DMS79 (cell line): ENCODE results near the gene CRYBG1.
A peak's percentile ranks its signal among the peaks of the same experiment; 100 is the strongest.

Source experiments
- DNase-seq: peaks from one replicate; lab custom pipeline; 2025; lab: John Stamatoyannopoulos, UW

The CRYBG1 gene

DNA sequence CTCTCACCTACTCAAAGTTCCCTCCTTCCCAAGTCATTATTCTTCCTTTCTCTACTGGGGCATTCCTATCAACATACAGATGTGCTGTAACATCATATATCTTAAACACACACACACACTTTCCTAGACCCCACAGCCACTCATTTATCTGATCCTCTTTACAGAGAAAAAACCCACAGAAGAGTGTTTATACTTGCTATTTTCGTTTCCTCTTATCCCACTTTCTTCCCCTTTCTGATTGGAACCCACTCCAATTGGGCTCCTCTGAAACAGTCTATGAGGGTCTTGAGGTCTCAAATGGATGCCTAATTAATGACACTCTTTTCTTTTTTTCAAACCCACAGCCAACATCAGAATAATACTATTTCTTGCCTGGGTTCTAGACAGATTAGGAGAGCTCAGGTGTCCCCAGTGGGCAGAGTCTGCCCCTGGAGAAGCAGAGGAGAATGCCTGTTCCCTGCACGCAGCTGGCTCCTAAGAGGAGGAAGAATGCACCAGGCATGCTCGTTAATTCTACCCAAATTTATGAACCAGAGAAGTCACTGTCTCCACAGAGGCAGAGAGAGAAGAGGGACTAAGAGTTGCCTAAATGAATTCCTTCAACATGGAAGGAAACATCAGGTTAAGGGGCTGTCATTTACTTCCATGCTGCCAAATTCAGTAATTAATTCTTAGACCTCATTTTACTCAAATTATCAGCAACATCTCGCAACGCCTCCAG lies 65.9 kb downstream of the CRYBG1 start:
- DNase-seq = no peak

DNA sequence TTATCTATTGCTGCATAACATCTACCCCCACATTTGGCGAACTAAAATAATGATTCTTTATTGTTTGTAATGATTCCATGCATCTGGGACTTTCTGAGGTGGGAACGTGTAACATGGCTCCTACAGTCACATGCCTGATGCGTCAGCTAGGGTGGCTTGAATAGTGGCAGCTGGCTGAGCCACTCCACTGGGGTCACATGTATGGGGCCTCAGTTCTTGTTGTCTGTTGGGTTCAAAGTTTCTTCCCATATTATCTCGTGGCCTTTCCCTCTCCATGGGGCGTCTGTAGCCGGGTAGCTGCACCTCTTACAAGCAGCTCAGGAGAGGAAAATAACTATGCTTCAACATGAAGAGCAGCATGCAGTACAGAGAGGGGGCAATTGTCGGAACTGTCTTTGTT lies 69.9 kb downstream of the CRYBG1 start:
- no peak for DNase-seq

DNA sequence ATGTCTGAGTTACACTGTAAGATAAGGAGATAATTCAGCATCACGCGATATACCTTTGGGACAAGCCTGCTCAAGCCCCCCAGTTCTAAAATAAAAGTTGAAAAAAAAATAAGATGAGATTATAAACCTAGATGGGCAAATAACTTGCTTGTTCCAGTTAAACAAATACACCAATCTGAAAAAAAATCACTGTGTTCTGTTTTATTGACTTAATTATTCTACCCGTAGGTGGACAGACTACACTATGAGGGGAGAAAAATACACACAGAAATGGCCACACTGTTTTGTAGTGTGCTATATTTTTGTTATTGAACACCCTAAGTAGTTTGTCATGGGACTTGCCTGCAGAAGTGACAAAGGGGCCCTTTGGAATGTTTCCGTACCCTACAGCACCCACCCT lies 70.9 kb downstream of the CRYBG1 start:
- DNase-seq = no peak

DNA sequence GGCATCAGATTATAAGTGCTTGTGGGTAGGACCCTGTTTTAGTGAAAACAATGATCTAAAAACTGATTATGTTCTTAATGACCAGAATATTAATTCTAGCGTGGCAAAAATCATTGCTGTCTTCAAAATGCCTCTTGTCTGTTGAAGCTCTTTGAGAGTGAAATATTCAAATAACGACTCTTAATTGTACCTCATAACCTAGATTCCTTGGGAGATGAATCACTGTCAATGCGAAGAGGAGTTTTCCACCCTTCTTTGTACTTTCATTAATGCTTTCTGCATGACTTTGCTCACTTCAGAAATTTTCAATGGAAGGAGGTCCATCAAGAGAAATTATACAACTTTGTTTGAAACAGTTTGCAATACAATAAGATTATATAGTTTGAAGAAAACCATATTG lies 71.5 kb downstream of the CRYBG1 start:
- no peak for DNase-seq

DNA sequence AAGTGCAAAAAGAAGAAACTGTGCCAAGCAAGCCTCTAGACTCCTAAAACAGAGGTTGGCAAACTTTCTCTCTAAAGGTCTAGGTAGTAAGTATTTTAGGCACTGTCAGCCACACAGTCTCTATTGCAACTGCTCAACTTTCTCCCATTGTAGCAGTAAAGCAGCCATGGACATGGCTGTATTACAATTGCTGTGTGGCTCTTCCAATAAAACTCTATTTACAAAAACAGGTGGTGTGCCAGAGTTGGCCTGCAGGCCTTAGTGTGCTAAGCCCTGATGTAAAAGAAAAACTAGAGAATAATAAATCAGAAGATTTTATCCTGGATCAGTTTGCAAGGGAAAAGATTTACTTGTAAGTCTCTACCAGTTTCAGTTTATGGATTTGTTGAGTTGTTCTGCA lies 74.0 kb downstream of the CRYBG1 start:
- DNase-seq = no peak

DNA sequence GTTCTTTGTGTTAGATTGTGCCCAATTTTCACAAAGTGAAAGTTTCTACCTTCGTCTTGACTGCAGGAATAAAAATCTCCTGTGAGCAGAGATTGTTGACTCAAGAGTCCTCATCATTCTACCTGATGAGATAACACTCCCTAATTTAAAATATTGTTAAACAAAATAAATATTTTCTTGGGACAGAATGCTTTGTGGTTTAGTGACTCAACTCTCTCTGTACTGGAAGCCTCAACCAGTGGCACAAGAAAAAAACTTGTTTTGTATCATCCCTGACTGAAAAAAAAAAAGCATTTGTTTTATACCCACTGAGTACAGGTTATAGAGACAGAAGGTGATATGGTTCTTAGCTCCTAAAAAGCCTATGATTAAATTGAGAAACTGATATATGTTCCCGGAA lies 78.9 kb downstream of the CRYBG1 start:
- no peak for DNase-seq

DNA sequence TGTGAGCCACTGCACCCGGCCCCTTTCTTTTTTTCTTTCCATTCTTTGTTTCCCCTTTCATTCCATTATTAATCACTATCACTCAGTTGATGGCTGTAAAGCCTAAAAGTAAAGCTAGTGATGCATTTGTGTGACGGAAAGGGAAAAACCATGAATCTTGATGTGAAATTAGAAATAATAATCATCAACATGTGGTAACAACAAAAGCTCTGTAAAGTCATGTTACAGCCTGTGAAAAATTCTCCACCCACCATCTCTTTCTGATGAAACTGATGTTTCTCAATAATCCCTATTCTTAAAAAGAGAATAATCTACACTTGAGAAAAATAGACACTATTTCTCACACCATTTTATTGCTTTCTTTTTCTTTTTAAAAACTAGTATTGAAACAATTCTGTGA lies 80.0 kb downstream of the CRYBG1 start:
- DNase-seq = no peak

DNA sequence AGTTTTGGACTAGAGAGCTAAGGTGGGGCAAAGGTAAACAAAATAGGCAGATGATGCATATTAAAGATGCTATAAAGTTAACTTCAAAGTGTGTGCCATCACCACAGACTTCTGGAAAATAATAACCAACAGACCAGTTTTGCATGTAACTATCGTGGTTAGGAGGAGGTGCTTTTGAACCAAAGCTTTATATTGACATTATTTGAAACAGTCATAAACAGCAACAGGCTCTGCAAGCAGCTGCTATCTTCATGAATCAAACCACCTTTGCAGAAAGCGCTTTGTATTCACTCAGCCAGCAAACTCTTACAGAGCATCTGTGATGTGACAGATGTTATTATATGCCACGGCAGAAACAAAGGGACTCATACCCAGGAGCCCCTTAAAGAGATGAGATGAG lies 81.9 kb downstream of the CRYBG1 start:
- DNase-seq = peak; percentile 9

DNA sequence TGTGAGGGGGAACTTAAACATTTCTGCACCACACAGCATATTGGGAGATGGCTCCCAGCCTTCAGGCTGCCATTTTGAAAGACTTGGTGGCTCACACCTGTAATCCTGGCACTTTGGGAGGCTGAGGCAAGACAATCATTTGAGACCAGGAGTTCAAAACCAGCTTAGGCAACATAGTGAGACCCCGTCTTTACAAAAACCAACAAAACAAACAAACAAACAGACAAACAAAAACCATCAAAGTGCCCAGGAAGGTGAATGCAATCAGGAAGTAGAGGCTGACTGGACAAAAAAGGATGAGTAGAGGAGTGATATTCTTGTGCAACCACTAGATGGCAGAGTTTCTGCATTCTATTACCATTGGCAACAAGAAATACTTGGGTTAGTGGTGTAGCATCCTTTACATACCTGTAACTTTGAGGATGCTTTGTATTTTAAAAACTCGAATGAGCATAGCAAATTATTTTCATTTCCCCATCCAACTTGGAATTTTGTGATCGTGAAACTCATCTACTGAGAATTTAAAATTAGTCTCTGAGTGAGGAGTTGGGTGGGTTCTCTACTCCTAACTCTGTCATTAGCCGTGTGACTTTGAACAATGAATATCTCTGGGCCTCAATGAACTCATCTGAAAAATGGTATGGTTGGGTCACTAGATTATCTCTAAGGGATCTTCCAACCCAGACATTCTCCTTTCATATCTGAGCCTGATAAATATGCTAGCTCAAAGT lies 84.4 kb downstream of the CRYBG1 start:
- DNase-seq = peak; percentile 19

DNA sequence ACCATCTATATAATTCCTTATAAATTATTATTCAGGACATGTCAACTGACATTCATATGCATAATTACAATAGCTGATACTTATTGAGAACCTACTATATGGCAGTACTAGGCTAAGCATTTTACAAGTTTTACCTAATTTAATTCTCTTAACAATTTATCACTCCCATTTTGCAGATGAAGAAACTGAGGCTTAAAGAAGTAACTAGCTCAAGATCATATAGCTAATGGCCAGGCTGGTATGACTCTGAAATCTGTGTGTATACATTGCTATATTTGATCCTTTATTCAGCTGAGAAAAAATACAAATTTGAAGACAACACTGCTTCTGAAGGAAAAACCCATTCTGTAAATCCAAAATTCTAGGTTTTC lies 85.0 kb downstream of the CRYBG1 start:
- no peak for DNase-seq

DNA sequence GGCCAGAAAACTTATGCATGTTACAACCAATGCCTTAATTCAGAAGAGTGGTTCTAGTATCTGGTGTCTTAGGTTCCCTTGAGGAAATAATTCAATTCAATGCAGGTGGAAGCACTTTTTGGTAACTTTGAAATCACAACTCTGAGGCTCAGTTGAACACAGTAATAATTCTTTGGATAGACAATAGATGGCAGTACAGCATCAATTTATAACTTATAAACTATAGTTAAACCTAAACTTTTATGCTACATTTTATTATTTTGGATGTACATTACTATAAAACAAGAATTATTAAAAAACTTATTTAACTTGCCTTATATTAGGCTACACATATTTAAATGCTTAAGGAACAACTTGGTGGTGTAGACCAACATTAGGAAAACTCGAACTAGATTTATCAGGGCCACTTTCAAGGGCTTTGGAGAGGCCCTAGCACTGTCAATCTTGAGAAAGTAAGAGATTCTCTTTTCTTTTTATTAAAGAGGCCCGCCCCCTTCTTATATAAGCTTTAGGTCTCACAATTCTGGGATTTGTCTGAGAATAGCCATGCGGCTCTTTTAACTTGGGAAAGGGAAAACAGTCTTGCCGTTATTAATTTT lies 85.9 kb downstream of the CRYBG1 start:
- no peak for DNase-seq

DNA sequence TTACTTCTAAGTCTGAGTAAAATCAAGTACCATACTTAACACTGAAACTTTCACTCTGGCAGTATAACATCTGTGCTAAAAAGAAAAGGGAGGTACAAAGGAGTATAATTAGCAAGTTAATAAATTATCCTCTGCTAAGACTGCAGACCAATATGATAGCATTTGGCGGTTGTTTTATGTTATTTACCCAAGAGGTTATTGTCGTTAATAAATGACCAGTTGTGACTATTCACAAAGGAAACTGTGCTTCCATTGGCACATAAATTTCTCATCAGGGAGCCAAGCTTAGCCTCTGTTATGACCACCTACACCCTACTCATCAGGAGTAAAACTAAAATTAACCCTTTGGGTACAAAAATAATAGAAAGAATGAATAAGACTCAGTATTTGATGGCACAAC lies 86.5 kb downstream of the CRYBG1 start:
- no peak for DNase-seq

DNA sequence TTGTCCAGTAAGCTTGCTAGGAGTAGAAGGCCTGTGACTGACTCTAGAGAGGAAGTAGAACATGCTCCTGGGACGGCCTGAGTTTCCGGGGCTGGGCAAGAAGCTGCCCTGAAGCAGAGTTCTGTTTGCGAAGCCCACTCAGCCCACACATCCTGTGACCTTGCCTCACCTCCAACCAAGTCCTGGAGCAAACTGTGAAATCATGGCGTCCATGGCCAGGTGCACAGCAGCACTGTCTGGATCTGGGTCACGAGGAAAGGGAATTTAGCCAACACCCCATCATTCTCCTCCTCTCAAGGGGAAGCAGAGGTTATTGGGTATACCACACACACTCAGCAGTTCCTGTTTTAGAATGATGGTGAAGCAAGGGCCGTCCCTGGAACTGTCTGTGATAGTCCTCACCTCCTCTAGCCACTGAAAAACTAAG lies 87.5 kb downstream of the CRYBG1 start:
- DNase-seq = no peak

DNA sequence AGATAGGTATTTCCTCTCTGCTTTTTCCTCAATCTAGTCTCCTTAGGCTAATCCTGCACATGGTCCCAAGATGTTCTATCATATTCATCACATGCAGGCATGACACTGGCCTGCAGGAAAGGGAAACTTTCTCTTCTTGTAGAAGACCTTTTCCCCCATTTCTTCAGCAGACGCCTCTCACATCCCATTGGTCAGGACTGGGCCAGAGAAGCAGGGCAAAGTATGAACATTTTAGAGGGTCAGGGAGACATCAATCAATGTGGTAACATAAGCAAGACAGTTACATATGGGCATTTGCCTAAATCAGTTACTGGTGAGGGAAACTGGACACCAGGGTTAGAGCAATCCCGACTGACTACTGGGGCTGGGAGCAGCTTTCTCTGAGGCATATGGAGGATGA lies 90.1 kb downstream of the CRYBG1 start:
- DNase-seq = no peak

DNA sequence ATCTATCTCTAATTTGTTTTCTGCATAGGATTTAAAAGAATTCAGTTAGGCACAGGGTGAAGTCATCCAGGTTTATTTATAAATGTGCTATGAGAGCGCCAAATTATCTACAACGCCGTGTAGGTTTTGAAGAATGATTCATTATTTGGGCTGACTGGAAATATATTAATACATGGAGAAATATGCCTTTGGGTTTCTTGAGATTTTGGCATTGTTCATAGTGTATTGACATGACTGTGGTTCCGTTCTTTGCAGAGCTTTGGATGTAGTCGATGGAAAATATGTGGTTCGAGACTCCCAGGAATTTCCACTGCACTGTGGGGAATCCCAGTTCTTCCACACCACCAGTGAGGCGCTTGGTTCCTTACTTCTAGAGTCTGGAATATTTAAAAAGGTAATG lies 90.9 kb downstream of the CRYBG1 start:
- no peak for DNase-seq

DNA sequence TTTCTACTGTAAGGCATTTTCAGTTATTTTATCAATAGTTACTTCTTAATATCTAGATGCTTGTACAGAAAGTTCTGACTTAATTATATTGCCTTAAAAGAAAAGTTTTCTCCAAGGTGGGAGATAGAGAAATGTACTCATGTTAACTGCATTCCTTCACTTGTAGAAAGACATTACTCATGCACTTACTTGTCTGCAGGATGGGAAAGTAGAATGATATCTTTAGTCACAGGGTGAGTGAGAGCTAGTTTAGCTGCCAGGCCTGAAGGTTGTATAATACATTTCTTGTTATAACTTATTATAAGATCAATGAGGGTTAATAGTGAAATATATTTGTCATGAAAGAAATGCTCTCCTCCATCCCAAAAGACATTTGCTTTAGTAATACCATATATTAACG lies 92.1 kb downstream of the CRYBG1 start:
- DNase-seq = no peak

DNA sequence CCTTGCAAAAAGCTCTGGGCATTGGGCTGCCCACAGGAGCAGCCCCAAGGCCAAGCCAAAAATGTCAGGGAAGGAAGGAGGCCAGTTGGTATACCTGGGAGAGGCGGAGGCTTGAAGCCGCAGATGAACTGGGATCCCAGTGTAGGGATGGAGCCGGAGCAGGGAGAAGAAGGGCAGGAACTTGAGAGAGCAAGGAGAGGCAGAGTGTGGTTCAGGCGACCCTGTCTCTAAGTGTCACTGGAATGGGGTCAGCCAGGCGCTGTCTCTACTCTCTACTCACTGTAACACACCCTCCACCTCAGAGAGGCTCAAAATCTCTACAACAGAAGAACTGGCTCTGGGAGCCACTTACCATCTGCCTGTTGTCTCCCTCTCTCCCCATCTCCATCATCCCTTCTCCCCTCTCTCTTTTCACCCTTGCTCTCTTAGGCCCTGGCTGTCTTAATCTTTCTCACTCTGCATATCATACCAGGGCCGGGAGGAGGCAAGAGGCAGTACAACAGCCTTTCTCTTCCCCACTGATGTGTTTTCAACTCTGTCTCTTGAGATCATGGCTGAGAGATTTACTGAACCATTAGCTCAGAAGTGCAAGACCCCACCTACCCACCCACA lies 93.3 kb downstream of the CRYBG1 start:
- no peak for DNase-seq

DNA sequence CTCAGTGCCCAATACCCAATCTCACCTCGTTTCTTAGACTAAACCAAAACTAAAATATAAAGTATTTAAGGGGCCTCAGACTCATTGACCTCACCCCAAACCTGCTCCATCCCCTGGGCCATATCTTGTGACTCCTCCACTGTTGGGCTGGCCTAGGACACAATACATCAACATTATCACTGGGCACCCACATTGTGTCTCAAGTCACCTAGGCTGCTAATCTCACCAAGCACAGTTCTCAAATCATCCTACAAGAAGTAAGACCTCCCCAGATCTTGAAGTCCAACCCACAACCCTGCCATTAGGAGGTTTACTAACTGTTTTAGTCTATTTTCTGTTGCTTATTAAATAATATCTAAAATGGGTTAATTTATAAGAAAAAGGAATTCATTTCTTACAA lies 96.2 kb downstream of the CRYBG1 start:
- DNase-seq = no peak

DNA sequence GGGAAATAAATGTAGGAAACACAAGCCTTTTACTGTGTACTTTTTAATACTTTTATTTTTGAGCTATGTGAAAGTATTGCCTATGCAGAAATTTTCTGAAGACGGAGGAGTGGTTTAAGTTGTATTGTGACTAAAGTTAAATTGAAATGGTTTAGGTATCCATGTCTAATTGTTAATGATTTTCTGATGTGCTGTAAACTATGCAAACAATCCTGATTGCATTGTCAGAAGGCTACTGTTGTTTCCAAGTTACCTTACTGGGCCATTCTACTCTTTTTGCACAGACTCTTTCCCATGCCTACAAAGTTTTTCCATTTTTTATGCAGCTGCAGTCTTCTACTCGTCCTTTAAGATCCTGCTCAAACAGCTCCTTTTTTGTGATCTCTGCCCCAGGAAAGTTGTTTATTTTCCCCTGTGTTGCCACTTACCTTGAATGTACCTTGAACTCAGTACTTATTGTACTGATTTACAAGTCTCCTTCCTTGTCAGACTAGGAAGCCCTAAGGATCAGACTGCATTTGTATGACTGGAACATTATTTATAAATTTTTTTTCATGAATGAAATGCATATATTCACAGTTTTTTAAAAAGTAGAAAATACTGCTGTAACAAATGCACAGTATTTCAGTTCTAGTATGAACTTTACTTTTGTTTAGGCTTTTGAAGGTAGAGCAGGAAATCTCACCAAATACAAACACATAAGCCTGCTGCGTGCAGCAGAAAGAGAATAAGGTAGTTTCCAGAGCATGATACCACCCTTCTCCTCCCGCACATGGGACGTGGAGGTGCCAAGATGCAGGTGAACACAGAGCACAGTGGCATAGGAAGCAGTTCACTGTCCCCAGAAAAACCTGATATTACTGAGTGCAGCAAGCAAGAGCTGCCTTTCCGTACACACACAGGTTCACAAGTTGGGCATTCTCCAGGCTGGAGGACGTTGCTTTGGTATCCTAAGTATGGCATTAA lies 97.8 kb downstream of the CRYBG1 start:
- no peak for DNase-seq

DNA sequence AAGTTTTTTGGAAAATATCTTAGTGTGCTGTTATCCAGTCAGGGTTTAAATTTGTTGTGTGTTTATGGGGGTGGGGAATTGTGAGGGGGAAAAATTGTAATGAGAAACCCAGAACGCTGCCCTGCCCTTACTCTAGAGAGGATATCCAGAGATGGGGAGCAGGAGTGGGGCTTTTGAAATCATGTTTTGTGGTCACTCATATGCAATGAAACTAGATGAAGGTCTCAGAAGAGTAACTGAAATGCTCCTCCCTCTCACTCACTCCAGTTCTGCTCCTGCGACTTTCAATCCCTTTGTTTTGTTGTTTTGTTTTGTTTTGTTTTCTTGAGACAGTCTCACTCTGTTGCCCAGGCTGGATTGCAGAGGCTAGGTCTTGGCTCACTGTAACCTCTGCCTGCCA lies 100.0 kb downstream of the CRYBG1 start:
- DNase-seq = no peak

DNA sequence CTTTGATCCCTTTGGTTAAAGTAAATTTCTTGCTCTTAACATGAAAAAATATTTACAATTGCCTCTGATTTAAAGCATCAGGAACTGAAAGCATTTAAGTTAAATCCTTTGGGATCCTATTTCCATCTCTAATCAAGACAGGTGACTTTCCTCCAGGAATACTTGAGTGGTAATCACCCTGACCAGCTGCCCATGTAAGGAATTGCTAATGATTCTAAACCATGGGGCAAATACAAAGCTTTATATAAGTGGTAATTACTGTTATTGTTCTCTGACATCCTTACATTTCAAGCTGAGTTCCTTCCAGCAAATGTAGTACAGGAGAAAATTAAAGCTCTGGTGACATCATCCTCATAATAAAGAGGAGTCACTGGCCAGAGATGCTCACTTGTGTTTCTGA lies 100.6 kb downstream of the CRYBG1 start:
- DNase-seq = no peak
